HG03175 (cell line): ENCODE results near the gene ZNF324.

ENCODE experiments used
- ATAC-seq: cut with Tn5 transposase; IDR thresholded peaks from one replicate; pipeline ENCODE4 v1.9.1; 2021; ENCODE audit warnings: mild to moderate bottlenecking, moderate library complexity; ENCODE audit not compliant: unreplicated experiment

Gene ZNF324

GRCh38 chr19:58520257-58520599 lies 53.3 kb downstream of the ZNF324 start:
- no peak for ATAC-seq

DNA sequence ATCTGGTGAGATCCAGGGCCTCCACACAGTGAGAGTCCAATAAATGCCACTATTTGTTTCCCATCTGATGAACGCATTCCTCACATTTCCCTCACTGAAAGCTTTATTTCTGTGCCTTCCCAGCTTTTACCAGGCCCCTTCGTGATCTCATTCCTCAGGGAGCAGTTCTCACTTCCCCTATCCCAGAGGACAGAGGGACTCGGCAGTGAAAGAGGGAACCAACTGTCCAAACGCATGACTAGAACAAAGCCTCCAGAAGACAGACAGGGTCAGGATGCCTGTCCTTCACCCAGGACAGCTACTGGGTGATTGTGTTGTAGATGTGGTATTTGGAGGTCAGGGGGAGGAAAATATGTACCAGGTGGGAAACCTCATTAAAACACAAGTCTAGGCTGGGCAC lies 54.8 kb downstream of the ZNF324 start:
- ATAC-seq = no peak

DNA sequence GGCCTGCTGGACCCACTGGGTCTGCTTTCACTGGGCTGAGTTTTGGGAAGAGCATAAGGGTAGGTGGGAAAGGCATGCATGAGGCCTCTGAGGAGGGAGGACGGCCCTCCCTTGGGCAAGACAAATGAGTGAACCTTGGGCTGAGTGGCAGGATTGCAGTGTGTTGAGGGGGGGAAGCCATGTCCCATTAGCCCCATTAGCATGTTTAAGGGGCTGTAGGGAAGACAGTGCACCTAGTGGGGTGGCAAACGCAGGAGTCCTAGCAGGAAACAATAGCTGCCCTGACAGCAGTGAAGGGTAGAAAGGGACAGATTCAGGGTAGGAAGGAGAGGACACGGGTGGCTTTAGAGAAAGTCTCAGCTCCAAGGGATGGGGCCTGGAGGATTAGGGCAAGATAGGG lies 55.8 kb downstream of the ZNF324 start:
- ATAC-seq = no peak
